SK-N-SH treated with all-trans-retinoic acid at 6 μM for 48 hours (cell line): ENCODE results near the gene RTP4.

Experiments used
- ATAC-seq: fragments of 200-7000 bp; cut with Tn5 transposase; 3 replicates; pipeline ENCODE4 v1.9.1; 2020; ENCODE audit warnings: mild to moderate bottlenecking, moderate library complexity
- ARNTL ChIP-seq: fragments of 450-650 bp; formaldehyde crosslinking; IDR thresholded peaks from 2 replicates; pipeline ENCODE4 v1.5.0; 2020; ENCODE audit warnings: low read depth, mild to moderate bottlenecking, moderate library complexity, borderline replicate concordance
- BACH2 ChIP-seq: fragments of 250-450 bp; sonication (Bioruptor Pico); IDR thresholded peaks from 2 replicates; pipeline ENCODE4 v1.9.0; 2021; ENCODE audit warnings: mild to moderate bottlenecking, borderline replicate concordance
- CREB5 ChIP-seq: fragments of 250-450 bp; sonication (Bioruptor Pico); IDR thresholded peaks from 2 replicates; pipeline ENCODE4 v1.5.1; 2020; ENCODE audit warnings: low read depth, mild to moderate bottlenecking, moderate library complexity
- CSRNP3 ChIP-seq: fragments of 250-450 bp; sonication (Bioruptor Pico); IDR thresholded peaks from 2 replicates; pipeline ENCODE4 v1.5.1; 2021; ENCODE audit warnings: mild to moderate bottlenecking, moderate library complexity
- ESRRG ChIP-seq: fragments of 250-450 bp; sonication (Bioruptor Pico); IDR thresholded peaks from 2 replicates; pipeline ENCODE4 v1.6.1; 2021; ENCODE audit warnings: mild to moderate bottlenecking
- GLIS3 ChIP-seq: fragments of 250-450 bp; sonication (Bioruptor Pico); IDR thresholded peaks from 2 replicates; pipeline ENCODE4 v1.5.0; 2020; ENCODE audit warnings: mild to moderate bottlenecking, moderate library complexity
- OSR1 ChIP-seq: fragments of 250-450 bp; sonication (Bioruptor Pico); IDR thresholded peaks from 2 replicates; pipeline ENCODE4 v1.8.0; 2022; ENCODE audit warnings: moderate library complexity, mild to moderate bottlenecking, inconsistent platforms
- PATZ1 ChIP-seq: fragments of 250-450 bp; sonication (Bioruptor Pico); IDR thresholded peaks from 2 replicates; pipeline ENCODE4 v1.8.0; 2020; ENCODE audit warnings: mild to moderate bottlenecking, moderate library complexity, borderline replicate concordance
- POU6F1 ChIP-seq: fragments of 250-450 bp; sonication (Bioruptor Pico); IDR thresholded peaks from 2 replicates; pipeline ENCODE4 v1.8.0; 2021; ENCODE audit warnings: low read depth, mild to moderate bottlenecking, moderate library complexity, borderline replicate concordance
- PPARA ChIP-seq: fragments of 250-450 bp; sonication (Bioruptor Pico); IDR thresholded peaks from 2 replicates; pipeline ENCODE4 v1.5.0; 2020; ENCODE audit warnings: mild to moderate bottlenecking, borderline replicate concordance
- RARB ChIP-seq: fragments of 250-450 bp; sonication (Bioruptor Pico); IDR thresholded peaks from 2 replicates; pipeline ENCODE4 v1.8.0; 2021; ENCODE audit warnings: mild to moderate bottlenecking, moderate library complexity
- SNAI2 ChIP-seq: fragments of 250-450 bp; sonication (Bioruptor Pico); IDR thresholded peaks from 2 replicates; pipeline ENCODE4 v1.5.0; 2020; ENCODE audit warnings: mild to moderate bottlenecking, moderate library complexity
- TCF4 ChIP-seq: fragments of 250-450 bp; sonication (Bioruptor Pico); IDR thresholded peaks from 2 replicates; pipeline ENCODE4 v1.8.0; 2021; ENCODE audit warnings: mild to moderate bottlenecking, moderate library complexity, borderline replicate concordance
- TOX ChIP-seq: fragments of 250-450 bp; sonication (Bioruptor Pico); IDR thresholded peaks from 2 replicates; pipeline ENCODE4 v1.8.0; 2021; ENCODE audit warnings: mild to moderate bottlenecking, moderate library complexity, borderline replicate concordance
- ZC3H10 ChIP-seq: fragments of 250-450 bp; sonication (Bioruptor Pico); IDR thresholded peaks from 2 replicates; pipeline ENCODE4 v1.5.1; 2021; ENCODE audit warnings: mild to moderate bottlenecking, moderate library complexity
- ZFP3 ChIP-seq: fragments of 250-450 bp; sonication (Bioruptor Pico); IDR thresholded peaks from 2 replicates; pipeline ENCODE4 v1.5.0; 2020; ENCODE audit warnings: mild to moderate bottlenecking, moderate library complexity
- ZFP30 ChIP-seq: fragments of 450-650 bp; formaldehyde crosslinking; IDR thresholded peaks from 2 replicates; pipeline ENCODE4 v1.5.0; 2022; ENCODE audit warnings: mild to moderate bottlenecking, moderate library complexity
- ZNF565 ChIP-seq: fragments of 450-650 bp; formaldehyde crosslinking; conservative IDR thresholded peaks from 2 replicates; pipeline ENCODE4 v1.5.0; 2020; ENCODE audit warnings: low read depth, mild to moderate bottlenecking, moderate library complexity
- ZNF70 ChIP-seq: fragments of 450-650 bp; formaldehyde crosslinking; IDR thresholded peaks from 2 replicates; pipeline ENCODE4 v1.5.0; 2020; ENCODE audit warnings: mild to moderate bottlenecking, moderate library complexity
- ZNF8 ChIP-seq: fragments of 450-650 bp; formaldehyde crosslinking; IDR thresholded peaks from 2 replicates; pipeline ENCODE4 v1.5.0; 2020; ENCODE audit warnings: mild to moderate bottlenecking, moderate library complexity

Gene RTP4

GRCh38 chr3:187342255-187342654 lies 25.9 kb upstream of the RTP4 start:
- ATAC-seq, result no peak
- TF ChIP-seq BACH2 (CRISPR knock-in tag) (no peak), ZC3H10 (CRISPR knock-in tag) (no peak), GLIS3 (CRISPR knock-in tag) (no peak)

GRCh38 chr3:187343670-187344069 lies 24.5 kb upstream of the RTP4 start:
- ATAC-seq, result no peak
- TF ChIP-seq ZC3H10 (CRISPR knock-in tag) (no peak), ZFP3 (CRISPR knock-in tag) (no peak), SNAI2 (CRISPR knock-in tag) (no peak)

- no peak for TF ChIP-seq PPARA (CRISPR knock-in tag)
- TF ChIP-seq SNAI2 (CRISPR knock-in tag), result no peak
- TF ChIP-seq OSR1, result no peak
- no peak for TF ChIP-seq ARNTL (CRISPR knock-in tag)
- TF ChIP-seq ZFP3 (CRISPR knock-in tag), result no peak
- TF ChIP-seq BACH2 (CRISPR knock-in tag), result no peak
- TF ChIP-seq, all 23 proteins: peak for 0
- no peak for ATAC-seq
These were observed 15.3 kb upstream of the RTP4 start for GRCh38 chr3:187352581-187353575.

- no peak for ATAC-seq
- TF ChIP-seq TCF4 (CRISPR knock-in tag) (no peak), ZNF8 (CRISPR knock-in tag) (no peak), CSRNP3 (CRISPR knock-in tag) (no peak), ZC3H10 (CRISPR knock-in tag) (no peak), CREB5 (CRISPR knock-in tag) (no peak), RARB (CRISPR knock-in tag) (no peak), ZNF565 (CRISPR knock-in tag) (no peak), PATZ1 (CRISPR knock-in tag) (no peak), ZNF70 (no peak), PPARA (CRISPR knock-in tag) (no peak), ZFP3 (CRISPR knock-in tag) (no peak), GLIS3 (CRISPR knock-in tag) (no peak), TOX (CRISPR knock-in tag) (no peak), BACH2 (CRISPR knock-in tag) (no peak), OSR1 (no peak), ESRRG (no peak), POU6F1 (CRISPR knock-in tag) (no peak), SNAI2 (CRISPR knock-in tag) (no peak), ZFP30 (CRISPR knock-in tag) (no peak)
These were observed 10.1 kb upstream of the RTP4 start for GRCh38 chr3:187358068-187358467.
